C1 segment of cervical spinal cord (tissue), 14 donors: Measurements from ENCODE around the gene ALAD.

ENCODE experiments used
- DNase-seq, 14 donors: peaks; one replicate each; lab custom pipeline; 2025; lab: John Stamatoyannopoulos, UW

Gene ALAD

GRCh38 chr9:113349066-113349444 lies 52.0 kb downstream of the ALAD start:
- no peak for DNase-seq

- no peak for DNase-seq
Measured at GRCh38 chr9:113348437-113348836, 52.6 kb downstream of the ALAD start.

GRCh38 chr9:113345671-113346070 lies 55.4 kb downstream of the ALAD start:
- no peak for DNase-seq

- peak in 1 of 14 donors; percentile 14 for DNase-seq
Measured at GRCh38 chr9:113345190-113345589, 55.9 kb downstream of the ALAD start.

GRCh38 chr9:113343732-113344231 lies 57.3 kb downstream of the ALAD start:
- peak; percentile 17 to 95 (median 81) for DNase-seq

DNA sequence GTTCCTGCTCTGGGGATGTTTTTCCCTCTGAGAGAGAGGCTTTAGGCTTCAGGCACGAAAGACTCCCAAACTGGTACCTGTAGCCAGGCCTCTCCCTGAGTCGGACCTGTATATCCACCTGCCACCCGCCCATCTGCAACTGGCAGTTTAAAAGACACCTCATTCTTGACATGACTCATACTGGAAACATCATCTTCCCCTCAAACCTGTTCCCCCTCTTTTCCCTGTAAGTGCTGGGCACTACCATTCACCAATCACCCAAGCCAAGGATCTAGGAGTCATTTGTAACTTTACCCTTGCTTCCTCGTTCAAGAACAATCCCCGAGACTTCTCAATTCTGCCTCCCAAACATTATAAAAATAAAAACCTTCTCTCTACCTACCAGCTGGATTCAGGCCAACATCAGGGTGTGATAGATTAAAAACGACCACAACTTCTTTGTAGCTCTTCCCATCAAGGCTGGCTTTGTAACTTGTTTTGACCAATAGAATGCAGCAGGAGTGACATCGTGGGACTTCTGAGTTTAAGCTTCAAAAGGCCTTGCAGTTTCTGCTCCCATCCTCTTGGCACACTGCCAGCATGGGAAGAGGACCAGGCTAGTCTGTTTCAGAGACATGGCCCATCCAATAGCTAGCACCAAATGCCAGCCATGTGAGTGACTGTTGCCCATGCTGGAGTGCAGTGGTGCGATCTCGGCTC lies 59.2 kb downstream of the ALAD start:
- peak in 2 of 14 donors; percentile 10 to 38 for DNase-seq

GRCh38 chr9:113340011-113340699 lies 60.9 kb downstream of the ALAD start, which contains the start of gene WDR31:
WDR31 (minus strand) TSS chr9:113340275; CDS start chr9:113332022, 8,253 bp downstream.
- peak; percentile 13 to 89 (median 82) for DNase-seq

DNA sequence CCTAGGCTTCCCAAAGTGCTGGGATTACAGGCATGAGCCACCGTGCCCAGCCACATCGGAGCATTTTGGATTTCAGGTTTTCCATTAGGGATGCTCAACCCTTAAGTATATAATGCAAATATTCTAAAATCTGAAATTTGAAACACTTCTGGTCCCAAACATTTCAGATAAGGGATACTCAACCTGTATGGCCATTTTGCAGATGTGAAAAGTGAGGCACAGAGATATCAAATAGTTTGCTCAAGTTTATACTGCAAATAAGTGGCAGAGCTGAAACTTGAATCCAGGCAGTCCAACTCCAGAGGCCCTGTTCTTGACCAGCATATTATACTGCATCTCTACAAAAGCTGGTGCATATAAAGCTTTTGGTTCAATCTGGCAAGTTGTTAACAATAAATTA lies 63.4 kb downstream of the ALAD start:
- no peak for DNase-seq
